Liver (tissue), 2 donors: Measurements from ENCODE around the gene ERBB4.

Source experiments
- JUND ChIP-seq, 2 donors: IDR thresholded peaks; 2 replicates each; pipeline ENCODE4 v1.6.1; 2016; ENCODE audit warnings: antibody characterized with exemption in 2 of 2
- MAX ChIP-seq: IDR thresholded peaks from 2 replicates; pipeline ENCODE4 v1.6.1; 2016; ENCODE audit warnings: antibody characterized with exemption
- SP1 ChIP-seq: IDR thresholded peaks from 2 replicates; pipeline ENCODE4 v1.6.1; 2018; ENCODE audit warnings: antibody characterized with exemption, mild to moderate bottlenecking
- TAF1 ChIP-seq: conservative IDR thresholded peaks from 2 replicates; pipeline ENCODE4 v1.6.1; 2016; ENCODE audit warnings: antibody characterized with exemption, mild to moderate bottlenecking
- donor health status: healthy.

GRCh38 chr2:212269005-212269404, 269.6 kb downstream of the ERBB4 start:
- TF ChIP-seq MAX (no peak), TAF1 (no peak), SP1 (no peak), JUND (IDR thresholded peaks at IDR 0.05) (no peak)
